Activated naive CD8-positive, alpha-beta T cell treated with anti-CD3 and anti-CD28 coated beads, Interleukin-2, amount 50 U/mL, for 24 hours (primary cell): ENCODE measurements around the gene MBNL2.

ENCODE experiments used
- ATAC-seq: fragments of 150-1000 bp; cut with Tn5 transposase; one replicate; pipeline ENCODE4 v1.10.0; 2021
- DNase-seq: peaks from one replicate; pipeline ENCODE4 v3.0.0; 2021
- H3K27ac Mint-ChIP-seq: one replicate; pipeline ENCODE4 v1.8.0; 2021; ENCODE audit warnings: mild to moderate bottlenecking, mixed read lengths
- H3K27me3 Mint-ChIP-seq: one replicate; pipeline ENCODE4 v1.8.0; 2021; ENCODE audit warnings: mixed read lengths
- H3K36me3 Mint-ChIP-seq: one replicate; pipeline ENCODE4 v1.8.0; 2021; ENCODE audit warnings: low read depth, mixed read lengths
- H3K4me1 Mint-ChIP-seq: one replicate; pipeline ENCODE4 v1.8.0; 2021; ENCODE audit warnings: mixed read lengths
- H3K4me3 Mint-ChIP-seq: one replicate; pipeline ENCODE4 v1.8.0; 2021; ENCODE audit warnings: mild to moderate bottlenecking, moderate library complexity, mixed read lengths
- H3K9me3 Mint-ChIP-seq: one replicate; pipeline ENCODE4 v1.8.0; 2021; ENCODE audit warnings: mixed read lengths

Gene MBNL2

DNA sequence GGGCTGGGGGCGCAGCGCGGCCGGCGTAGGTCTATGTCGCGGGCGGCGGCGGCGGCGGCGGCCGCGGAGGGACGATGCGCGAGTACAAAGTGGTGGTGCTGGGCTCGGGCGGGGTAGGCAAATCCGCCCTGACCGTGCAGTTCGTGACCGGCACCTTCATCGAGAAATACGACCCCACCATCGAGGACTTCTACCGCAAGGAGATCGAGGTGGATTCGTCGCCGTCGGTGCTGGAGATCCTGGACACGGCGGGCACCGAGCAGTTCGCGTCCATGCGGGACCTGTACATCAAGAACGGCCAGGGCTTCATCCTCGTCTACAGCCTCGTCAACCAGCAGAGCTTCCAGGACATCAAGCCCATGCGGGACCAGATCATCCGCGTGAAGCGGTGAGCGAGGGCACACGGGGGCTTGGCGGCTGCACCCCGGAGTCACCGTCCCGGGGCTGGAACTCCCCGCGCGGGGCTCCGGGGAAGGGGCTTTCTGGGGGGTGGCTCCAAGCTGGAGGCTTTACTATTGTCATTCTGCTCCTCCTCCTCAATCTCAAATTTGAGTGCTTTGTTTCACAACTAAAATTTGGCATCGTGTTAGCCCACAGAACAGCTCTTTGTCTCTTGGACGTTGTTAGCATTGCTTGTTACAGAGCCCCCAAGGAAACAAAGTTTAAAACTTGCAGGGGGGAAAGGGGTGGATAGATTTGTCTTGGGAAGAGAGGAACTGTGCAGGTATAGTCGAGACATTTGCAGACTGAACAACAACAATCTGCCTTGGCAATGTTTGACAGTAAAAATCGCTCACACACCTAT, 212.5 kb downstream of the MBNL2 start:
- H3K36me3 Mint-ChIP-seq = peaks cover 2% of the 10 kb centered on the region
- DNase-seq = peak; percentile 40
- H3K27ac Mint-ChIP-seq = peak overlapping the region; percentile 74
- H3K27me3 Mint-ChIP-seq = peaks cover 3% of the 10 kb centered on the region
- H3K4me1 Mint-ChIP-seq = peaks cover 38% of the 10 kb centered on the region
- peak overlapping the region; percentile 91 for H3K4me3 Mint-ChIP-seq
- no peak for ATAC-seq
- no peaks in the 10 kb centered on the region for H3K9me3 Mint-ChIP-seq

DNA sequence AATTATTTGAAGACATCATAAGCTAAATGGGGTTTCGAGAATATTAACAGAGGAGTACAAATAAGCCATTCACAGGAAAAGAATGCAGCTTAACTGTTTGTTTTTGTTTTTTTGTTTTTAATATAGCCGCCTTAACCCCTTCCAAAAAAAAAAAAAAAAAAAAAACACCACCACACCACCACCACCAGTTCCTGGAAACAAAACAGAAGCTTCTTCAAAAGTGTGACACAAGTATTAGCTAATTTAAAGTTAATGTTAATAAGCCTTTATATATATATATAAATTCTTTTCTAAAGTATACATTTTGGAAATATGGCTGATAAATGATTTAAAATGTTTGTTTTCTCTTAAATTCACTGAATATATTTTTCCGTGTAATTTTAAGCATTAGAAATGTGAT, 213.2 kb downstream of the MBNL2 start:
- Mint-ChIP-seq H3K27me3 (peaks cover 3% of the 10 kb centered on the region), H3K9me3 (no peaks in the 10 kb centered on the region), H3K4me1 (peaks cover 38% of the 10 kb centered on the region), H3K4me3 (peak overlapping the region; percentile 91), H3K36me3 (peaks cover 2% of the 10 kb centered on the region), H3K27ac (no peak overlapping the region)
- DNase-seq = no peak
- ATAC-seq = no peak

DNA sequence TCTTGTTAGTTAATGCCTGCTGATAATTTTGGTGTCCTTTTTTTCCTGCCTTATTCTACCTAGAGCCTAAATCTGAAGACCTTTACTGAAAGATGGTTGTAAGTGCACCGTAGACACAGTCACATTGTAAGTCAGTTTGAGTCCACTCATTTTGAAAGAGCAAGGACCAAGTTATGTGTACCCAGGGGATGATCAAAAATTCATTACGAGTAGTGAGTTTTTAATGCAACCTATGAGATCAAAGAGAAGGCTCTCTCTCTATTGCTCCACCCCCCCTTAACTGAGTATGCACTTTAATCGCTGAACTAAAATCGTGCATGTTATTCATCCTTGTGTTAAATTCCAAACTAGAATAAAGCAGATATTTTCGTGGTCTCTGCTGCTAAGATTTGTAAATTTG, 213.7 kb downstream of the MBNL2 start:
- Mint-ChIP-seq H3K9me3 (no peaks in the 10 kb centered on the region), H3K36me3 (peaks cover 2% of the 10 kb centered on the region), H3K27ac (peak overlapping the region; percentile 15), H3K4me3 (peak overlapping the region; percentile 91), H3K27me3 (peaks cover 3% of the 10 kb centered on the region), H3K4me1 (peaks cover 38% of the 10 kb centered on the region)
- DNase-seq (no peak), ATAC-seq (no peak)

DNA sequence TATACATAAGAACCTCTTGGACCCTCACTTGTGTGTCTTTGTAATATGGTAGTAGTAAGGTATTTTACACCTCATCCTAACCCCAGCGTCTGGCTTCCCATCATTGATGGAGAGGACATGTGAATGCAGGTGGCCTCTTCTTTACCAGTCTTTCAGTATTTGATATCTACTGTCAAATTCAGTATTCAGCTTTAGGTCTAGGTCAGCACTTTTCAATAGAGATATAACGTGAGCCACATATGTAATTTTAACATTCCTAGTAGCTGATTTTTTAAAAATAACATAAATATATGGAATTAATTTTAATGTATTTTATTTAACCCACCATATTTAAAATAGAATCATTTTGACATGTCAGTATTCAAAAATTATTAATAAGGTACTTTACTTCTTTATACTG, 214.7 kb downstream of the MBNL2 start:
- H3K4me3 Mint-ChIP-seq = no peak overlapping the region
- DNase-seq = no peak

DNA sequence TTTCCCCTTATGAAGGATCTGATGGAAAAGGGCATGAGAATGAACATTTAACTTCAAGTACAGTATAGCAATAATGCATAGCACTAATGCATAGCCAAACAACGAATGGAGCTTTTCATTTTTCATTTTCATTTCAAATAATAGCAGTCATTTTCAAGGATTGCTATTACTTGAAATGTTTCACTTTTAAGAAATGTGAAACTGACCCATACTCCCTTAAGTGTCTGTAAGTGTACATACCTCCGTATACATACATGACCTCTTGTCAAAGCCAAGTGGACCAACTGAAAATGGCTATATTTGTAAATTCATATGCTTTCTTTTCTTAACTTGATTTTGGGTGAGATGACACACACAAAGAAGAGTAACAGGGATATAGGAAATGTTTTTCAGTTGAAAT, 215.6 kb downstream of the MBNL2 start:
- Mint-ChIP-seq H3K9me3 (no peaks in the 10 kb centered on the region), H3K27me3 (peaks cover 3% of the 10 kb centered on the region), H3K27ac (no peak overlapping the region), H3K4me1 (peaks cover 28% of the 10 kb centered on the region), H3K36me3 (peaks cover 2% of the 10 kb centered on the region), H3K4me3 (no peak overlapping the region)
- no peak for DNase-seq
- ATAC-seq = no peak

More for the DNA sequence above, 214.7 kb downstream of the MBNL2 start:
- H3K4me1 Mint-ChIP-seq = peaks cover 36% of the 10 kb centered on the region
- H3K36me3 Mint-ChIP-seq = peaks cover 2% of the 10 kb centered on the region
- H3K27ac Mint-ChIP-seq = no peak overlapping the region
- ATAC-seq = no peak
- H3K27me3 Mint-ChIP-seq = peaks cover 3% of the 10 kb centered on the region
- no peaks in the 10 kb centered on the region for H3K9me3 Mint-ChIP-seq

DNA sequence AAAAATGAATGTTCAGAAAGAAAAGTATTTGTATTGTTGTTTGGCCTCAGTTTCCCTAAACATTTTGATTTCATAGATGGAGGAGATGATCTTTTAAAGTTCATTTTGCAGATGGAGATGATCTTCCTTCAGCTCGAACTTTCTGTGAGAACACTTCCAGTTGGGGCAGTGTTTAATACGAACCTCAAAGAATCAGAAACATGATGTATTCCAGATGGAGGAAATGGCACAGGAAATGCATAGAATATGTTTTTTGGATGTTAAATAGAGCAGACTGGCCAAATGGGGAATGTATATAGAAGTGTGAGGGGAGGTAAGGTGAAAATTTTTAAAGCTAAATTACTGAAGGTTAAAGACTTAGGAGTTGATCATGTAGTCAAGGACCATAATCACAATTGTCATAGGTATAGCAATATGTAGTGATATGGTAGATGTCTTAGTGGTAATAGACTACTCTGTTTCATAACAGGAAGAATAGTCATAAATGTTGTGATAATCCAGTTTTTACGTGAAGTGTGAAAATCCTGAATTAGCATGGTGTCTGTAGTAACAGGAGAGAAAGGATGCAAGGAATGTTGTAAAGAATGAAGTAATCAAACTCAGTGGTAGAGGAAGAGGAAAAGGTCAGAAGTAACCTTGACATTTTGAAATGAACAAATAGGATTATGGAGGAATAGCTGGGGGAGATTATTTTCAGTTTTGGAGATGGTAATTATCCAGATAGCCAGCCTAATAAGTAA, 216.9 kb downstream of the MBNL2 start:
- ATAC-seq (no peak), DNase-seq (no peak)
- Mint-ChIP-seq H3K4me1 (peaks cover 22% of the 10 kb centered on the region), H3K4me3 (no peak overlapping the region), H3K36me3 (peaks cover 4% of the 10 kb centered on the region), H3K9me3 (no peaks in the 10 kb centered on the region), H3K27ac (no peak overlapping the region), H3K27me3 (no peaks in the 10 kb centered on the region)

DNA sequence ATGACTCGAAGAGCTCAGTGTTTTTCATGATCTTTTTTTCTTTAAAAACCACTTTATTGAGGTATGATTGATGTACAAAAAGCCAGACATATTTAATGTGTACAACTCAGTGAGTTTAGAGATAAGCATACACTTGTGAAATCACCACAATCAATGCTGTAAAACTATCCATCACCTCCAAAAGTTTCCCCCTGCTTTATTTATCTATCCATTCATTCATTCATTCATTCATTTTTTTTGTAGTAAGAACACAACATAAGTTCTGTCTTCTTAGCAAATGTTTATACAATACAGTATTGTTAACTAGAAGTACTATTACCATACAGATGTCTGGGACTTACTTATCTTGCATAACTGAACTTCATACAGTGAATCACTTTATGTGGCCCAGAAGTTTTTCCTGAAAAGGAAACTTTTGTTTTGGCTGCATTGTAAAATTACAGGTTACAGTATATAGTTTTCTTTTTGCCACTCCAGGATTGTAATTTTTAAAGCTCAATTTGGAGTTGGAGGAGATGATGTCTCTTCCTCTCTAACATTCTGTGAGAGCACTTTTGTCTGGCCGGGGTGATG, 218.6 kb downstream of the MBNL2 start:
- H3K36me3 Mint-ChIP-seq = peaks cover 3% of the 10 kb centered on the region
- ATAC-seq (no peak), DNase-seq (no peak)
- no peaks in the 10 kb centered on the region for H3K27me3 Mint-ChIP-seq
- H3K9me3 Mint-ChIP-seq = no peaks in the 10 kb centered on the region
- H3K27ac Mint-ChIP-seq = no peak overlapping the region
- H3K4me1 Mint-ChIP-seq = peaks cover 14% of the 10 kb centered on the region
- no peak overlapping the region for H3K4me3 Mint-ChIP-seq

DNA sequence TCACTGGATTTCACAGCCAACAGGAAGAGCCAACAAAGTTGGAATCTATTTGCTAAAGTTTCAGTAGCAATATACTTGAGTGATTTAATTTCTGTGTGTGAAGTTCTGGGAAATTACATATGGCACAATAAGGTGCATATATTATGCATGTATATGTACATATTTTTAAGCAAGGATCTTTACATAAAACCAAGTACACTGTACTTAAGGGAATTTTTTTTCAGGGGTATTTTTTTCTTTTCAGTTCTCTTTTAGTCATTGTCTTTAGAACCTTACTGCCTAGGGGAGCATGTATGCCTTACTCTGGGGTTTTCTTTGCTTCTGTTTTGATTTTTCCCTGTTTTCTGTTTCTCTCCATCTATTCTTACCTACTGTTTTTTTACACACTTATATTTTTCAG, 219.2 kb downstream of the MBNL2 start:
- peaks cover 4% of the 10 kb centered on the region for H3K36me3 Mint-ChIP-seq
- H3K4me1 Mint-ChIP-seq = peaks cover 7% of the 10 kb centered on the region
- no peak for DNase-seq
- no peaks in the 10 kb centered on the region for H3K9me3 Mint-ChIP-seq
- ATAC-seq = no peak
- no peaks in the 10 kb centered on the region for H3K27me3 Mint-ChIP-seq
- no peak overlapping the region for H3K27ac Mint-ChIP-seq
- H3K4me3 Mint-ChIP-seq = no peak overlapping the region
